Measurements from ENCODE around the gene CDS2.

Gene CDS2

GRCh38 chr20:5153612-5154542 is 27.1 kb downstream of the CDS2 start:
- no peak for DNase-seq

DNA sequence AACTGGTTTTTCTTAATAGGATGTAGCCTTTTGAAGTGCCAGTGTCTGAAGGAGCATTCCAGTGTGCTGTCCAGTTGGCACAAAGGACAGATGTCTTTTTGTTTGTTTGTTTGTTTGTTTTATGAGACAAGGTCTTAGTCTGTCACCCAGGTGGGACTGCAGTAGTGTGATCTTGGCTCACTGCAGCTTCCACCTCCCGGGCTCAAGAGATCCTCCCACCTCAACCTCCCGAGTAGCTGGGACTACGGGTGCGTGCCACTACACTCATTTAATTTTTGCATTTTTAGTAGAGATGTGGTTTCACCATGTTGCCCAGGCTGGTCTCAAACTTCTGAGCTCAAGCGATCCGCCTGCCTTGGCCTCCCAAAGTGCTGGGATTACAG is 27.7 kb downstream of the CDS2 start:
- DNase-seq, result no peak

- DNase-seq, result no peak
Measured at GRCh38 chr20:5155404-5155803, 28.6 kb downstream of the CDS2 start.

- no peak for DNase-seq
Measured at GRCh38 chr20:5156675-5157448, 30.1 kb downstream of the CDS2 start.

DNA sequence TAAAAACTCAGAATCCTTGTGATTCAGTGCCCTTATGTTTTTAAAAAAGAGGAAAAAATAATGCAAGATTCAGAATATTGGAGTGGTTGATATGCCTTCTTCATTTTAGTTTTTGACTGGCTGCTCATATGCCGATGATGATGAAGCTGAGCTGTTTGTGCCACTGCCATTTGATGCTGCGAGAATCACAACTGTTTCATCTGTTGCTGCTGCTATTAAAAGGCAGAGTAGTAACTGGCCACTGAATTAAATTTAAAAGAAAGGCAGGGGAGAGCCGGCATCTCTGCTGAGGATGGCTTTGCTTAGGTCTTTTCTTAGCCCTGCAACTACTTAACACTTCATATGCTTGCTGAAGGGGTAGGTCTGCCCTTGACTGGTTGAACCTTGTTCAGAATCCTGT is 33.1 kb downstream of the CDS2 start:
- DNase-seq, result no peak

GRCh38 chr20:5160882-5161281 is 34.1 kb downstream of the CDS2 start:
- DNase-seq, result peak; percentile 26 to 62

- DNase-seq, result no peak
Measured at GRCh38 chr20:5161536-5162164, 34.8 kb downstream of the CDS2 start.

GRCh38 chr20:5164645-5165625 is 38.1 kb downstream of the CDS2 start:
- DNase-seq, result peak; percentile 73

GRCh38 chr20:5168651-5169396 is 42.0 kb downstream of the CDS2 start:
- DNase-seq, result peak; percentile 33 to 49

DNA sequence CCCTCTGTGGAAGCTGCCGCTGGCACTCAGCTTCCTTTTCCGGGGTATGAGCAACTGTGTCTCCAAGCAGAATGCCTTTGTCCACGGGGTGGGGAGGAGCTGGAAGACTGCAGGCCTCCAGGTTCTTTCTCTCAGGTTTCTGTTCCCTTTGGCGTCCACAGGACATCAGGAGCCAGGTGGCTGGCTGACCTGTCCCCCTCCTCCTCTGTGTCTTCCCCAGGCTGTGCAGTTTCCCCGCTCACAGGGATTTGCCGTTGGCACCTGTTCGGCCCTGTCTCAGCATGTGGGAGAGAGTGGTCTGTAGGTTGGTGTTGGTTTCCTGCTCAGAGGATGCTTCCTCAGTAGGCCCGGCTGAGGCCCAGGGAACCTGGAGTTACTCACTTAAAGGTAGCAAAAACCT is 43.5 kb downstream of the CDS2 start:
- no peak for DNase-seq

DNA sequence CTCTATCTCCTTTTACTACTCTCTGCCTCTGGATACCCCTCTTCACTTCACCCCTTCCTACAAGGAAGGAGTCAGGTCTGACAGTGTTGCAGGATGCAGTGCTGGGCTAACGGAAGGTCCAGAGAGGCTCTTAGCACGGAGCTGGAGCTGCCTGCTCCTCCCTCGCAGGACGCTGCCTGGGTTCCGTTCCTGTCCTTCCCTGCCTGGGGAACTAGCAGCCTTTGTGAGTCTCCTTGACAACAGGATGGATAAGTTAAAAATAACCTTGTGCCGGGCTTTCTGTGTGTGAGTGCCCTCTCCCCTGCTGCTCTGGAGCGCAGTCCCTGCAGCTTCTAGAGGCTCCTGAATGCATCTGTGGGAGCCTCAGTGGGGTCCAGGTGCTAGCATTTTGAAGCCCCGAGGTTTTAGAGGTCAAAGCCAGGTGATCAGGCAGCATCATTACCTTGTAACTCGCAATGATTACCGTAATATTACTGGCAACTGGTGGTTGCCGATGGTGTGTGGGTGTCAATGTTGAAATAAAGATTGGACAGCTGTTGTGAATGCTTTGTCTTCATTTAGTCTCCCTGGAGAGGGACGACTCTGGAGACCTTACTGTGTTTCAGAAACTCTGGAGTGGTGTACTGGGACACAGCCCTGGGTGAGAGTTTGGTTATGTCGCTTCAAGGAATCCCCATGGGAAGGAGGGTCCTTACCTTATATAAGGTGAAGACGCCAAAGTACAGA is 44.4 kb downstream of the CDS2 start:
- no peak for DNase-seq

DNA sequence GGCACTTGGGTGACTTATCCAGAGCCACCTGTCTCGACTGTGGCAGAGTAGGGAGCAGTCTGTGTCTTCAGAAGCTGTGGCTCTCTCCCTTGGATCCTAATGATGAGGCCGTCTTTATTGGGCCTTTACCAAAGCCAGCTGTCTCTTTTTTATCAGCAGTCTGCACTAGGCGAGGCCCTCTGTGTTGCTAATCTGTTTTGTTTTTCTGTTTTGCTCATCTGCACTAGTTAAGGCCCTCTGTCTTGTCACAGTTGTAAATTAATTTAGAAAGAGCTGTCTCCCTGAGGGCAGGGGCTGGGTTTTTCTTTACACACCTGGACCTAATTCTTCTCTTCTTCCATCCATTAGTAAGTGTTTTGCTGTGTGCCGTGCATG is 45.0 kb downstream of the CDS2 start:
- DNase-seq, result no peak

DNA sequence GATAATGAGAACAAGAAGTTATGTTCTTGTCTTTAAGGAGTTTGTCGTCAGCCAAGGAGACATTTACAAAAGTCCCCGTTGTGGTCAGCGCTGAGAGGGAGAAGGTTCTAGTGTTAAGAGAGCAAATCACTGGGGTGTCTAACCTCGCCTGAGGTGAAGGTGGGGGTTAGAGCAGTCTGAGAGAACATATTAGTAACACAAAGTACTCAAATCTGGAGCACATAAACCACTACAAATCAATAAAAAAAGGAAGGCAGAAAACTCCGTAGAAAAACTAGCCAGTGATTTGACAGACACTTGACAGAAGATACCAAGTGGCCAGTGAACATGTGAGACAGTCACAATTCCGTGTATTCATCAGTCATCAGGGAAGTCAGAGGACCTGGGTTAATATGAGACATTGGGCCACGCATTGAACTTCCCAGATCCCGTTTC is 45.4 kb downstream of the CDS2 start:
- peak; percentile 7 to 35 for DNase-seq

GRCh38 chr20:5172903-5173463 is 46.2 kb downstream of the CDS2 start:
- no peak for DNase-seq

DNA sequence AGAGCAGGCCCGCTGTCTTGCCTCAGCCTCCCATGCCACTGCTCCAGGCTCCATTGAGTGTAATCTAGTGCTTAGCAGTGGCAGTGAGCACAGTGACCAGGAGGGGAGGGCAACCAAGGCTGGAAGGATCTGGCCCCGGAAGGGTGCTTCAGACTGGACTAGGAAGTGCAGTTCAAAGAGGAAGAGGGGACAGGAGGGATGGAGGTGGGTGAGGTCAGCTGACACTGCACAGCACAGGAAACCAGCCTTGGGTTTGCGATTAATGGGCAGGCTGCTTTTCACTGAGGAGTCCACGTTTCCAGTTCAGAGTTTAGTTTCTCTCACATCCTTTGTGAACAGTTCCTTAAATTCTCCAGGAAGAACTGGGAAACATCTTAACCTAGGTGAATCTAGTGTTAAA is 46.9 kb downstream of the CDS2 start:
- peak; percentile 12 to 30 for DNase-seq

- DNase-seq, result no peak
Measured at GRCh38 chr20:5177071-5177470, 50.3 kb downstream of the CDS2 start.

- DNase-seq, result no peak
Measured at GRCh38 chr20:5178046-5178445, 51.2 kb downstream of the CDS2 start.

DNA sequence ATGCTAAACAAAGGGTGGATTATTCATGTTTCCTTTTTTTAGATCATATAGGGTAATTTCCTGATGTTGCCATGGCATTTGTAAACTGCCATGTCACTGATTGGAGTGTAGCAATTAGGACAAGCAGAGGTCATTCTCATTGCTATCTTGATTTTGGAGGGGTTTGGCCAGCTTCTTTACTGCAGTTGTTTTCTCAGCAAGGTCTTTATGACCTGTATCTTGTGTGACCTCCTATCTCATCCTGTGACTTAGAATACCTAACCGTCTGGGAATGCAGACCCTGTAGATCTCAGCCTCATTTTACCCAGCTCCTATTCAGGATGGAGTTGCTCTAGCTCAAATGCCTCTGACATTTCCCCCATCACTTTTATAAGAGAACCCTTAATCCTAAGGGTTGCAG is 53.6 kb downstream of the CDS2 start:
- no peak for DNase-seq

DNA sequence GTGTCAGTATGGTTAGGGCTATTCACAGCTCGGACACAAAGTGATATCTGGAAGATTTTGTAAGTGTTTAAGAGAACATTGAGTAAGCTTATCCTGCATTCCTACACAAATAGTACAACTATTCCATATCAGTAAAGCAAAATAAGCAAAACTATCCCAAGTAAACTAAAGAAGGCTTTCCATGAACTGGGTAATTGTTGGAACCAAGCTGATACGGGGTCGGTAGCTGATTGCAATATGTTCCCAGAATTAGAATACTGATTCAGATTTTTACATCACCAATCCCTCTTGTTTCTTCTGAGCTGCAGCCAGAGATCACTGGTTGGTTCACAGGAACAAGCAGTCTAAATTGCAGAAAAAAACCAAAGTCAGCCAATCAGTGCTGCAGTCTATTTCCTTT is 54.1 kb downstream of the CDS2 start:
- DNase-seq, result no peak

- DNase-seq, result no peak
Measured at GRCh38 chr20:5181492-5181891, 54.7 kb downstream of the CDS2 start.

GRCh38 chr20:5181958-5182357 is 55.1 kb downstream of the CDS2 start:
- DNase-seq, result no peak

All from inflammatory macrophage treated with lipopolysaccharide for 1 hour (primary cell).